Glomerular endothelial cell (primary cell): Measurements from ENCODE around the gene ZFP36L2. TPM values are rescaled to one million over a fixed set of nuclear protein-coding genes. Genes with fewer than 3 reads are reported as not detected.

Experiments
- DNase-seq: peaks from one replicate; pipeline ENCODE4 v3.0.0-alpha.2; 2011; ENCODE audit warnings: low read depth, low spot score; ENCODE audit errors: extremely low read depth
- total RNA-seq: library from RNA; depleted of rRNA; stranded (reverse); fragments of >200 nt; gene quantifications from 2 replicates; pipeline ENCODE4 v1.2.3, GENCODE V29; 2015

The ZFP36L2 gene
- total RNA-seq, 1 donor from 2014 or later = 63.2 TPM

- DNase-seq = no peak
Observed at GRCh38 chr2:43210467-43211303, 15.7 kb downstream of the ZFP36L2 start.

DNA sequence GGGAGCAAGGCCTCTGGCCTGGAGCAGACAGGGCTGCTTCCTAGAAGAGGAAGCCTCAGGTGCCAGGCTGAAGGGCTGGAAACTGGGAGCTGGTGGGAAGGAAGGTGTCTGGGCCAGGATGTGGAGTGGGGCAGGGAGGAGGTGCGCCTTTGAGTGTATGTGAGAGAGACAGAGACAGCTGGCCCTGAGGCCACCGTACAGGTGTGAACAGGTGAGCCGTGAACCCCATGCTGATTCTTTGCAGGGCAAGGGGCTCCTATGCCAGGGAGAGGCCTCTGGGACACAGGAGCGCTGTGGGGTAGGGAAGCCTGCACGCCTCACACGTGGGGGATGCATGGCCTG lies 16.3 kb downstream of the ZFP36L2 start:
- no peak for DNase-seq

DNA sequence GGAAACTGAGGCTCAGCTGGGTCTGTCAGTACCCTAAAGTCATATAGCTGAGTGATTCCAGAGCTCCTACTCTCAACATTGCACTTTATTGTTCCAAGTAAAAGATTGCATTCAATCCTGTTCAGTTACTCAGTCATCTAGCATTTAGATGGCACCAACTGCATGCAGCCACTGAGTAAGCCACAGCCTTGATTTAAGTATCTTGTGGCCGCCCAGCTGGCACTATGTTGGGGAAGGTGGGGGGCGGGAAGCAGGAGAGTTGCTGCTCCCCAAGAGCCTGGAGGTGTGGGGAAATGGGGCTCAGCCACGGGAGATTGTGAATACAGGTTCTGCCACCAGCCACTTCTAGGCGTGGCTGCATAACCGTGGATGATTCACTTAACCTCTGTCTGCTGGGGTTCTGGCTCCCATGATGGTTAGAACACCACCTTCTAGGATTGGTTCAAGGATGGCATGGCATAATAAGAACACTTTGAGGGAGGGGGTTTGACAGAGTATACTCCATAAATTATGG lies 17.1 kb downstream of the ZFP36L2 start:
- no peak for DNase-seq

- DNase-seq = no peak
Observed at GRCh38 chr2:43207553-43208300, 18.7 kb downstream of the ZFP36L2 start.

DNA sequence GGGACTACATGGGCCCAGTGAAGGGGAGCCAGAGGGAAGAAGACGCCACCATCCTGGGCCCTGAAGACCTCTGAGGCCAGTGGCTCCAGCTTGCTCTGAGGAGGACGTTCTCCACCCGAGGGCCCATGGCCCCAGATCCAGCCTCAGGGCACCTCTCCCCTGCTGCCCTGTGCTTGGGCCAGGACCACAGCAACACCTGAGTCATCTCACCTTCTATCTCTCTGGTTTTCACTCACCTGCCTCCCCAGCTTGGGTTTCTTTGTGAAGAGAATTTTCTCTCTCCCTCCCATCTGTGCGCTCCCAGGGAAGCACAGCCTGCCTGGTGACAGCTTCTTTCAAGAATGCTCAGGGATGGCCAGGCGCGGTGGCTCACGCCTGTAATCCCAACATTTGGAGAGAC lies 19.8 kb downstream of the ZFP36L2 start:
- DNase-seq = no peak

DNA sequence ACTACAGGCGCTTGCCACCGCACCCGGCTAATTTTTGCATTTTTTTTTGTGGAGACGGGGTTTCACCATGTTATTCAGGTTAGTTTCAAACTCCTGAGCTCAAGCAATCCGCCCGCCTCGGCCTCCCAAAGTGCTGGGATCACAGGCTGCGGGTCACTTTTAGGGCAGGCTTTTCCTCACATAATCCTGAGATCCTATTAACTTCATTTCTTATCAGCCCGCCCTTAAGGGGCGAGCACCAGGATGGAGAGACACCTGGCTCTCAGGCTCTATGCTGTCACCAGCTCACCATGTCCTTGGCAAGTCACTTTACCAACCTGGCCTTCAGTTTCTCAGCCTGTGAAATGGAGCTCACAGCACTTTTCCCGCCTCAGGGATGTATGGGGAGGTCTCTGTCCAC lies 23.0 kb downstream of the ZFP36L2 start:
- no peak for DNase-seq

DNA sequence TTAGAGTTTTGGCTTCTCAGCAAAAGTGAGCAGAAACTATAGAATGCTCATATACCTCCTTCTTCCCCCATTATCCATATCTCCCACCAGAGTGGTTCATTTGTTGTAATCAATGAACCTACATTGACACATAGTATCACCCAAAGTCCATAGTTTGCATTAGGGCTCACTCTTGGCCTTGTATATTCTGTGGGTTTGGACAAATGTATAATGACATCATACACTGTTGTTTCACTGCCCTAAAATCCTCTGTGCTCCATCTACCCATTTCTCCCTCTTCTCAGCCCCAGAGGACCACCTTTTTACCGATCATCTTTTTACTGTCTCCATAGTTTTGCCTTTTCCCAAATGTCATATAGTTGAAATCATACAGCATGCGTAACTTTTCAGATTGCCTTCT lies 24.1 kb downstream of the ZFP36L2 start:
- no peak for DNase-seq

GRCh38 chr2:43201497-43201896 lies 24.9 kb downstream of the ZFP36L2 start:
- no peak for DNase-seq

DNA sequence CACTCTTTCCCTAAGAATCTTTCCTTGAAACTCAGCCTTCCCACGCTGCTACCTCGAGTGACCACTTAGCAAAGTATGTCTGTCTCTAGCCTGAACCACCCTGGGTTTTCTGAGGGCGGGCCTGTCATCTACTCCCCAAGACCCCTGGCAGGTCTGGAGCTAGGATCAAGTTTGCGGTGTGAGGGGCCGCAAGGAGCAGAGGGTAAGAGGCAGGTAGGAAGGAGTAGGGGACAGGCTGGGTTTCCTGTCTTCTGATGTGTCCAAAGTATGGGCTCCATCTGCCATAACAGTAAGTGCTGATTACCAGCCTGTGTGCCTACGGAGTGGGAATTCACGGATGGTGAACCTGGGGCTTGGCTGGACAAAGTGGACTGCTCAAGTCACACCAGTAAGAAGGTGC lies 25.4 kb downstream of the ZFP36L2 start:
- DNase-seq = no peak

- DNase-seq = no peak
Observed at GRCh38 chr2:43199492-43200488, 26.6 kb downstream of the ZFP36L2 start.

DNA sequence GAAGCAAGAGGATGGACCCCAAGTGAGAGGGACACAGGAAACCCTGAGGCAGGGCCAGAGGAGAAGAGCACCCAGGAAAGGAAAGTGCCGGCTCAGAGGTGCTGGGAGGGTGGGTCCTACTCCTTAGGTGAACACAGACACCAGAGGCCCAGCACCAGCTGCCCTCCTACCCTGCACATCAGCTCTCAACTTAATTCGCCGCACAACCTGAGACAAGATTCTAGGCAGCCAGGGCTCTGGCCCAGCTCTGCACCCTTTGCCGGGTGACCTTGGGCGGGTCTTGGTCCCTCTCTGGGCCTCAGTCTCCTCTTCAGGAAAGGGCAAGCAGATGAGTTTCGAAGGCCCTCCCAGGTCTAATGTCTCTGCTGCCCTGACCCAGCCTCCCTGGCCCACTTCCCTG lies 28.1 kb downstream of the ZFP36L2 start:
- DNase-seq = no peak

GRCh38 chr2:43197588-43197896 lies 28.9 kb downstream of the ZFP36L2 start:
- no peak for DNase-seq

DNA sequence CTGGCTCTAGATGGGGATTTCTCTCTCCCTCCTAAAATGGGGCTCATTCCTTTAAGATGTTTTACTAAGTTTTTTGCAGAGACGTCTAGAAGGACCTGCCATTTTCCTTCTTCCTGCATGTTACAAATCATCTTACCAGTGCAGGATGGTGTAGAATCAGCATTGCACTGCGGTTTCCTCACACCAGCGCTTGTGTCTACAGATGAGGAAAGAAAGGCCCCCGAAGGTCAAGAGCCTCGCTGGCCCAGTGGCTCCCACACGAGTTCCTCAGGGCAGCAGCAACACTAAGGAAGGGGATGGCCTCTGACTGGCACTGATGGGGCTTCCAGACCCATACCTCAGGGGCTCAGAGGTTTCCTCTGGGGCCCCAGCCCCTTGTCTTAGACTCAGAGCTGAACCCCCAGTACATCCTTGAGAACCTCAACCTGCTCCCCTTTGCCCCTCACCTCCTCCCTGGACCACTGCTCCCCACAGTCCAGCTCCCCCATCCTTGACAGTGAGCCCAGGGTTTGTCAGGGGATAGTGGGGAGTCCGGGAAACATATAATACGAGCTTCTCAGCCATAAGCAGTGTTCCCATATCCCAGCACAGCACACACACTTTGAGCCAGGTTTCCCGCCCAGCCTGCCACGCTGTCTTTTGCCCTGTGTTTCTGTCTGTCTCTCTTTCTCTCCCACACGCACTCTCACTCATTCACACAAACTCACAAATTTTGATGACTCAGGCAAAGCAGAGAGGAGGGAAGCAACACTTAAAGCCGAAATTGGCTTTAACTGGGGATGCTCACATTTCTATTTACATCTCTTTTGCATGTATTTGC lies 29.4 kb downstream of the ZFP36L2 start:
- no peak for DNase-seq

DNA sequence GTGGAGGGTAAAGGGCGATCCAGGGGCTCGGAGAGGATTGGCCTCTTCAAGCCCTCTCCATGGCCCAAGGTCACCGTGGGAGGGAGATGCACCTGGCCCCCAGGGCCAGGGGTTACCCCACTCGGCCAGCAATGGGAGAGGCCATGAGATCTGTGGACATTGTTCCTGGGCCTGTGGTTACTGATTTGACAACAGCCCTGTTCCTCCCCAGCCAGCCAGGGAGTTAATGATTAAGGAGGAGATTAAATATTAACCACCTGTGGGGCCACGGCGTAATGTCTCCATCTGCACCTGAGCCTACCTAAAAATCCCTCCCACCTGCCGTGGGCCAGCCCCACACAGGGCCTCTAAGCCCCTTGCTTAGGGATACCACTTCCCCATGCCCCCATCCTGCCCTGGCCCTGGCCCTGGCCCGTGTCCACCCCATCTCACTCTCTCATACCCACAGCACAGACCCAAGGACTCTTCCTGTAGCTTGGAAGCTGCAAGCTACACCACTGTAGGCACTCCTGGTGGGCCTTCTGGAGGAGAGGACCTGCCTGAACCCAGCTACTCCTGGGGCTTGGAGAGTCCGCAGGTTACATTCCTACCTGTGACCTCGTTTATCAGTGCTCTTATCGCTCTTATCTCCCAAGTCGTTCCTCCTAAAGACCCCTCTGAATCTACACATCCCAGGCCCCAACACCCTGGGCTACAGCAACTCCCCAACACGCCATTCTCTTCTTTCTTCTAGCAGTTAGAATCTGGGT lies 32.1 kb downstream of the ZFP36L2 start:
- DNase-seq = no peak

DNA sequence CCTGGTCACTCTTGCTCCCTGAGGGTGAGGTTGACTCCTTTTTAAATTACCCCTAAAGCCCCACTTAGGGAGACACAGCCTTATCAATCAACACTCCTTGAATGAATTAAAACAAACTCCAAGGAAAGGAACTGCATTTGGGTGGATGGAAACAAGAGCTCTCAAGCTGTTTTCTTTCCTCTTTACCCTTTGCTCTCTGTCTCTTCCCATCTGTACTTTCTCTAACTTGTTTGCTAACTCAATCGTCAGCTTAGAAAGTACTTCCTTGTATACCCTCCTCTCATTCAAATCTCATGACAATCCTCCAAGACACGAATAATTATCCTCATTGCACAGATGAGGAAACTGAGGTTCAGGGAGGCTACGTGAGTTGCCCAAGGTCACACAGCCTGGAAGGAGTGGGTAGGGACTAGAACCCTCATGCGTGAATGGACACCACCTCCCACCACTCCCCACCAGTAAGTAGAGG lies 32.7 kb downstream of the ZFP36L2 start:
- no peak for DNase-seq

- no peak for DNase-seq
Observed at GRCh38 chr2:43192744-43193651, 33.4 kb downstream of the ZFP36L2 start.

DNA sequence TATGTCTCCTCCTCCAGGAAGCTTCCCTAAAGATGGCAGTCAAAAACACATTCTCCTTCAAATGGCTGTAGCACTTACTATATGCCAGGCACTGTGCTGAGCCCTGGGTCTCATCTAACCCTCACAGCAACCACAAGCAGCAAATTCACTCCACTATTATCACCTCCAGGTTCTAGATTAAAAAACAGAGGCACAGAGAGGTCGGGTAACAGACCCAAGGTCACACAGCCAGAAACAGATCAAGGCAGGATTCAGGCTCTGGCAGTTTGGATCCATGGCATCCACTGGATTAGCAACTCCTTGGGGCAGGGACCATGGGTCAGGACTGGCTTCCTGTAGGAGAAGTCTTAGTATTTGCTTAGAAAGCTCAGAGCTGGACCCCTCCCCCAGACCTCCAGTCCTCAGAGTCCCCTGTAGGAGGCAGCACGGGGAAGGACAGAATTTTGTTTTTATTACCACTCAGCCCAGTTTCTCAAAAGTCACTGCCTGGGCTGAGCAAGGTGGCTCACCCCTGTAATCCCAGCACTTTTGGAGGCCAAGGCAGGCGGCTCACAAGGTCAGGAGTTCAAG lies 34.4 kb downstream of the ZFP36L2 start:
- no peak for DNase-seq
